HEK293 (cell line): ENCODE data around the gene FBLN2.

ENCODE experiments used
- CTCF ChIA-PET: fragments of 350-600 bp; formaldehyde crosslinking; extraction: SDS; loops from one replicate; lab custom pipeline; 2021; ENCODE audit warnings: antibody characterized with exemption; lab: Yijun Ruan, JAX
- POLR2A ChIA-PET: fragments of 300-600 bp; formaldehyde crosslinking; extraction: SDS; loops from one replicate; lab custom pipeline; 2020; ENCODE audit warnings: antibody characterized with exemption, inconsistent platforms; lab: Yijun Ruan, JAX
- H3K27ac ChIP-seq: fragments of 200-500 bp; sonication (Bioruptor generic); 2 replicates; pipeline ENCODE4 v1.5.1; 2014; ENCODE audit warnings: low read depth, low read length, control low read depth, inconsistent platforms; ENCODE audit errors: extremely low read depth
- H3K36me3 ChIP-seq, 2 experiments: fragments of 200-500 bp in 1 of 2; sonication (Bioruptor generic) in 1 of 2; 1 replicate in 1 of 2; 2 replicates in 1 of 2; pipeline ENCODE4 v1.5.1; 2014 to 2017; ENCODE audit warnings: inconsistent platforms in 2 of 2, low read length in 2 of 2; ENCODE audit not compliant: control insufficient read depth in 2 of 2, insufficient read depth in 1 of 2
- H3K4me1 ChIP-seq: fragments of 200-500 bp; sonication (Bioruptor generic); 2 replicates; pipeline ENCODE4 v1.5.1; 2014; ENCODE audit warnings: mild to moderate bottlenecking, low read length, inconsistent platforms; ENCODE audit not compliant: control insufficient read depth, insufficient read depth
- H3K4me3 ChIP-seq: 2 replicates; pipeline ENCODE4 v1.5.1; 2011; ENCODE audit warnings: low read depth, mild to moderate bottlenecking, control low read depth, low read length, moderate library complexity
- H3K9me3 ChIP-seq: fragments of 200-500 bp; sonication (Bioruptor generic); 2 replicates; pipeline ENCODE4 v1.5.1; 2014; ENCODE audit warnings: low read depth, low read length, inconsistent platforms; ENCODE audit not compliant: control insufficient read depth, insufficient read depth
- MEIS1 ChIP-seq: sonication (generic); formaldehyde crosslinking; IDR thresholded peaks from 2 replicates; pipeline ENCODE4 v1.8.1; 2022; ENCODE audit warnings: missing genetic modification reagents, mild to moderate bottlenecking, borderline replicate concordance
- ZFHX2 ChIP-seq: fragments of 450-650 bp; formaldehyde crosslinking; conservative IDR thresholded peaks from 2 replicates; pipeline ENCODE4 v1.5.1; 2016; ENCODE audit warnings: missing biosample characterization, missing genetic modification characterization
- ZNF19 ChIP-seq: fragments of 450-650 bp; formaldehyde crosslinking; IDR thresholded peaks from 2 replicates; pipeline ENCODE4; 2016; ENCODE audit warnings: missing biosample characterization, missing genetic modification characterization, low read depth
- ZNF23 ChIP-seq: fragments of 450-650 bp; formaldehyde crosslinking; IDR thresholded peaks from 2 replicates; pipeline ENCODE4 v1.5.1; 2016; ENCODE audit warnings: missing biosample characterization, missing genetic modification characterization, borderline replicate concordance
- ZNF311 ChIP-seq: fragments of 450-650 bp; formaldehyde crosslinking; IDR thresholded peaks from 2 replicates; pipeline ENCODE4 v1.5.1; 2017; ENCODE audit warnings: missing biosample characterization, missing genetic modification characterization, borderline replicate concordance
- ZNF510 ChIP-seq: fragments of 450-650 bp; formaldehyde crosslinking; IDR thresholded peaks from 2 replicates; pipeline ENCODE4 v1.5.1; 2018; ENCODE audit warnings: mild to moderate bottlenecking, missing genetic modification characterization, missing biosample characterization; ENCODE audit not compliant: insufficient replicate concordance
- ZNF571 ChIP-seq: fragments of 450-650 bp; formaldehyde crosslinking; IDR thresholded peaks from 2 replicates; pipeline ENCODE4 v1.5.0; 2017; ENCODE audit warnings: missing biosample characterization, missing genetic modification characterization
- ZNF600 ChIP-seq: fragments of 450-650 bp; formaldehyde crosslinking; IDR thresholded peaks from 2 replicates; pipeline ENCODE4 v1.5.1; 2016; ENCODE audit warnings: missing biosample characterization, missing genetic modification characterization
- ZNF629 ChIP-seq: fragments of 450-650 bp; formaldehyde crosslinking; IDR thresholded peaks from 2 replicates; pipeline ENCODE4 v1.5.1; 2017; ENCODE audit warnings: missing biosample characterization, missing genetic modification characterization
- ZNF670 ChIP-seq: fragments of 450-650 bp; formaldehyde crosslinking; IDR thresholded peaks from 2 replicates; pipeline ENCODE4 v1.5.1; 2016; ENCODE audit warnings: missing biosample characterization, missing genetic modification characterization, low read depth
- TF ChIP-seq, protein P1 (sequence below): fragments of 450-650 bp; formaldehyde crosslinking; IDR thresholded peaks from 2 replicates; pipeline ENCODE4 v1.5.1; 2017; ENCODE audit warnings: missing biosample characterization, missing genetic modification characterization
- TF ChIP-seq, protein P2 (sequence below): fragments of 450-650 bp; formaldehyde crosslinking; IDR thresholded peaks from 2 replicates; pipeline ENCODE4 v1.5.1; 2016; ENCODE audit warnings: missing biosample characterization, missing genetic modification characterization, borderline replicate concordance
- TF ChIP-seq, protein P3 (sequence below): fragments of 450-650 bp; formaldehyde crosslinking; IDR thresholded peaks from 2 replicates; pipeline ENCODE4 v1.5.1; 2016; ENCODE audit warnings: missing biosample characterization, missing genetic modification characterization

Gene FBLN2

DNA sequence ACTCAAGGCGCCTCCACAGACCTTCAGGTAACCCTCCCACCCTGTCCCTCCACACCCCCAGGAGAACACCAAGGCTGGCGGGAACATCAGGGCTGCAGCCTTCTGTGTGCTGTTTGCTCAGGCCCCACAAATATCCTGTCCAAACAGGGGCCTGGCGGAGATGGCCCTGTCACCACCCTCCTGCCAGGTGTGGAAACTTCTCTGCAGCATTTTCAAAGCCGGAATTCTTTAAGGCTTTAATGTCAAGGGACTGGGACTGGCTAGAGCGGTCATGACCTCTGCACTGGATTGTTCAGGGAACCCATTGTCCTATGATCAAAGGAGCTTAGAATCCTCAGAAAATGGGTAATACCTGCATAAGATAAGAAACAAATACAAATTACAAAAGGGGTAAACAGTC is 46.6 kb downstream of the FBLN2 start (continued):
- TF ChIP-seq ZNF311 = no peak
- TF ChIP-seq ZNF510 (tag by site-specific recombination) = no peak
- TF ChIP-seq MEIS1 (CRISPR knock-in tag) = no peak
- no peak for TF ChIP-seq ZNF600

DNA sequence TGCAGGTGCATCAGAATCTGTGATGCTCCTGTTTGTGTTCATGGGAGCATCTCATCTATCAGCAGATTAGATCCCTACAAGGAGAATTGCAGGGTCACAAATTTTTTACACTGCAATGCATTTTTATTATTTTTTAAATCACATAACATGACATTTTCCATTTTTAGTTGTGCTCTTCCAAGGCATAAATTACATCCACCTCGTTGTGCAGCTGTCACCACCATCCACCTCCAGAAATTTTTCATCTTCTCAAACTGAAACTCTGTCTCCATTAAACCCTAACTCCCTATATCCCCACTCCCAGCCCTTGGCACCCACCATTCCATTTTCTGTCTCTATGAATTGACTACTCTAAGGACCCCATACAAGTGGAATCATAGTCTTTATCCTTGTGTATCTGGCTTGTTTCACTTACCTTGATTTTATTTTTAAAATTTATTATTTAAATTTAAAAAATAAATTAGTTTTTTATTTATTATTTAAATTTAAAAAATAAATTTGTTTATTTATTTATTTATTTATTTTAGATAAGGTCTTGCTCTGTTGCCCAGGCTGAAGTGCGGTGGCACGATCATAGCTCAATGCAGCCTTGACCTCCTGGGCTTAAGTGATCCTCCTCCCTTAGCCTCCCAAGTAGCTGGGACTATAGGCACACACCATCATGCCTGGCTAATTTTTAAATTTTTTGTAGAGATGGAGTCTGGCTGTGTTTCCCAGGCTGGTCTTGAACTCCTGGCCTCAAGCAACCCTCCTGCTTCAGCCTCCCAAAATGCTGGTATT is 47.7 kb downstream of the FBLN2 start:
- ChIA-PET CTCF (no interaction called here), POLR2A (no interaction called here)
- Histone ChIP-seq H3K27ac (no peak overlapping the region), H3K9me3 (no peaks in the 10 kb centered on the region), H3K36me3 (no peaks in the 10 kb centered on the region)
- TF ChIP-seq, protein P1, sequence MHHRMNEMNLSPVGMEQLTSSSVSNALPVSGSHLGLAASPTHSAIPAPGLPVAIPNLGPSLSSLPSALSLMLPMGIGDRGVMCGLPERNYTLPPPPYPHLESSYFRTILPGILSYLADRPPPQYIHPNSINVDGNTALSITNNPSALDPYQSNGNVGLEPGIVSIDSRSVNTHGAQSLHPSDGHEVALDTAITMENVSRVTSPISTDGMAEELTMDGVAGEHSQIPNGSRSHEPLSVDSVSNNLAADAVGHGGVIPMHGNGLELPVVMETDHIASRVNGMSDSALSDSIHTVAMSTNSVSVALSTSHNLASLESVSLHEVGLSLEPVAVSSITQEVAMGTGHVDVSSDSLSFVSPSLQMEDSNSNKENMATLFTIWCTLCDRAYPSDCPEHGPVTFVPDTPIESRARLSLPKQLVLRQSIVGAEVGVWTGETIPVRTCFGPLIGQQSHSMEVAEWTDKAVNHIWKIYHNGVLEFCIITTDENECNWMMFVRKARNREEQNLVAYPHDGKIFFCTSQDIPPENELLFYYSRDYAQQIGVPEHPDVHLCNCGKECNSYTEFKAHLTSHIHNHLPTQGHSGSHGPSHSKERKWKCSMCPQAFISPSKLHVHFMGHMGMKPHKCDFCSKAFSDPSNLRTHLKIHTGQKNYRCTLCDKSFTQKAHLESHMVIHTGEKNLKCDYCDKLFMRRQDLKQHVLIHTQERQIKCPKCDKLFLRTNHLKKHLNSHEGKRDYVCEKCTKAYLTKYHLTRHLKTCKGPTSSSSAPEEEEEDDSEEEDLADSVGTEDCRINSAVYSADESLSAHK (tag by site-specific recombination) = no peak
- no peak for TF ChIP-seq ZNF23 (tag by site-specific recombination)
- TF ChIP-seq, protein P2, sequence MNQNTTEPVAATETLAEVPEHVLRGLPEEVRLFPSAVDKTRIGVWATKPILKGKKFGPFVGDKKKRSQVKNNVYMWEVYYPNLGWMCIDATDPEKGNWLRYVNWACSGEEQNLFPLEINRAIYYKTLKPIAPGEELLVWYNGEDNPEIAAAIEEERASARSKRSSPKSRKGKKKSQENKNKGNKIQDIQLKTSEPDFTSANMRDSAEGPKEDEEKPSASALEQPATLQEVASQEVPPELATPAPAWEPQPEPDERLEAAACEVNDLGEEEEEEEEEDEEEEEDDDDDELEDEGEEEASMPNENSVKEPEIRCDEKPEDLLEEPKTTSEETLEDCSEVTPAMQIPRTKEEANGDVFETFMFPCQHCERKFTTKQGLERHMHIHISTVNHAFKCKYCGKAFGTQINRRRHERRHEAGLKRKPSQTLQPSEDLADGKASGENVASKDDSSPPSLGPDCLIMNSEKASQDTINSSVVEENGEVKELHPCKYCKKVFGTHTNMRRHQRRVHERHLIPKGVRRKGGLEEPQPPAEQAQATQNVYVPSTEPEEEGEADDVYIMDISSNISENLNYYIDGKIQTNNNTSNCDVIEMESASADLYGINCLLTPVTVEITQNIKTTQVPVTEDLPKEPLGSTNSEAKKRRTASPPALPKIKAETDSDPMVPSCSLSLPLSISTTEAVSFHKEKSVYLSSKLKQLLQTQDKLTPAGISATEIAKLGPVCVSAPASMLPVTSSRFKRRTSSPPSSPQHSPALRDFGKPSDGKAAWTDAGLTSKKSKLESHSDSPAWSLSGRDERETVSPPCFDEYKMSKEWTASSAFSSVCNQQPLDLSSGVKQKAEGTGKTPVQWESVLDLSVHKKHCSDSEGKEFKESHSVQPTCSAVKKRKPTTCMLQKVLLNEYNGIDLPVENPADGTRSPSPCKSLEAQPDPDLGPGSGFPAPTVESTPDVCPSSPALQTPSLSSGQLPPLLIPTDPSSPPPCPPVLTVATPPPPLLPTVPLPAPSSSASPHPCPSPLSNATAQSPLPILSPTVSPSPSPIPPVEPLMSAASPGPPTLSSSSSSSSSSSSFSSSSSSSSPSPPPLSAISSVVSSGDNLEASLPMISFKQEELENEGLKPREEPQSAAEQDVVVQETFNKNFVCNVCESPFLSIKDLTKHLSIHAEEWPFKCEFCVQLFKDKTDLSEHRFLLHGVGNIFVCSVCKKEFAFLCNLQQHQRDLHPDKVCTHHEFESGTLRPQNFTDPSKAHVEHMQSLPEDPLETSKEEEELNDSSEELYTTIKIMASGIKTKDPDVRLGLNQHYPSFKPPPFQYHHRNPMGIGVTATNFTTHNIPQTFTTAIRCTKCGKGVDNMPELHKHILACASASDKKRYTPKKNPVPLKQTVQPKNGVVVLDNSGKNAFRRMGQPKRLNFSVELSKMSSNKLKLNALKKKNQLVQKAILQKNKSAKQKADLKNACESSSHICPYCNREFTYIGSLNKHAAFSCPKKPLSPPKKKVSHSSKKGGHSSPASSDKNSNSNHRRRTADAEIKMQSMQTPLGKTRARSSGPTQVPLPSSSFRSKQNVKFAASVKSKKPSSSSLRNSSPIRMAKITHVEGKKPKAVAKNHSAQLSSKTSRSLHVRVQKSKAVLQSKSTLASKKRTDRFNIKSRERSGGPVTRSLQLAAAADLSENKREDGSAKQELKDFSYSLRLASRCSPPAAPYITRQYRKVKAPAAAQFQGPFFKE = no peak
- TF ChIP-seq, protein P3, sequence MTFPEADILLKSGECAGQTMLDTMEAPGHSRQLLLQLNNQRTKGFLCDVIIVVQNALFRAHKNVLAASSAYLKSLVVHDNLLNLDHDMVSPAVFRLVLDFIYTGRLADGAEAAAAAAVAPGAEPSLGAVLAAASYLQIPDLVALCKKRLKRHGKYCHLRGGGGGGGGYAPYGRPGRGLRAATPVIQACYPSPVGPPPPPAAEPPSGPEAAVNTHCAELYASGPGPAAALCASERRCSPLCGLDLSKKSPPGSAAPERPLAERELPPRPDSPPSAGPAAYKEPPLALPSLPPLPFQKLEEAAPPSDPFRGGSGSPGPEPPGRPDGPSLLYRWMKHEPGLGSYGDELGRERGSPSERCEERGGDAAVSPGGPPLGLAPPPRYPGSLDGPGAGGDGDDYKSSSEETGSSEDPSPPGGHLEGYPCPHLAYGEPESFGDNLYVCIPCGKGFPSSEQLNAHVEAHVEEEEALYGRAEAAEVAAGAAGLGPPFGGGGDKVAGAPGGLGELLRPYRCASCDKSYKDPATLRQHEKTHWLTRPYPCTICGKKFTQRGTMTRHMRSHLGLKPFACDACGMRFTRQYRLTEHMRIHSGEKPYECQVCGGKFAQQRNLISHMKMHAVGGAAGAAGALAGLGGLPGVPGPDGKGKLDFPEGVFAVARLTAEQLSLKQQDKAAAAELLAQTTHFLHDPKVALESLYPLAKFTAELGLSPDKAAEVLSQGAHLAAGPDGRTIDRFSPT (tag by site-specific recombination) = no peak
- no peak for TF ChIP-seq ZNF629 (tag by site-specific recombination)
- no peak for TF ChIP-seq ZNF670 (tag by site-specific recombination)
- TF ChIP-seq ZFHX2 (tag by site-specific recombination) = no peak
- TF ChIP-seq ZNF571 (tag by site-specific recombination) = no peak
- no peak for TF ChIP-seq ZNF19 (tag by site-specific recombination)
- TF ChIP-seq, all 188 proteins: peak for 0
- H3K4me3 ChIP-seq = no peak overlapping the region
- H3K4me1 ChIP-seq = no peaks in the 10 kb centered on the region
